ENCODE data around the gene KDM8.

GRCh38 chr16:27220527-27220926 is 17.2 kb downstream of the KDM8 start:
- TF ChIP-seq CTCF (IDR thresholded peaks at IDR 0.05) (no peak), EZH2 (IDR thresholded peaks at IDR 0.05; ENCODE audit: borderline replicate concordance, insufficient read depth, low read depth, low read length, poor library complexity, severe bottlenecking) (no peak)
